Activated CD4-positive, alpha-beta T cell treated with anti-CD3 and anti-CD28 coated beads, Interleukin-2, amount 50 U/mL, for 16 hours (primary cell): ENCODE results near the gene SEC16B.

ENCODE experiments used
- DNase-seq: peaks from one replicate; pipeline ENCODE4 v3.0.0-alpha.2; 2020

Gene SEC16B

GRCh38 chr1:177902266-177902665 lies 67.6 kb downstream of the SEC16B start:
- DNase-seq, result no peak

- DNase-seq, result no peak
Observed at GRCh38 chr1:177897998-177898654, 71.7 kb downstream of the SEC16B start.

GRCh38 chr1:177897281-177897997 lies 72.4 kb downstream of the SEC16B start:
- no peak for DNase-seq
